ENCODE measurements around the gene BCKDHB. TPM values are rescaled to one million over a fixed set of nuclear protein-coding genes. Genes with fewer than 3 reads are reported as not detected.

The BCKDHB gene
- total RNA-seq, 1 donor from 2014 or later: 14.3 TPM

DNA sequence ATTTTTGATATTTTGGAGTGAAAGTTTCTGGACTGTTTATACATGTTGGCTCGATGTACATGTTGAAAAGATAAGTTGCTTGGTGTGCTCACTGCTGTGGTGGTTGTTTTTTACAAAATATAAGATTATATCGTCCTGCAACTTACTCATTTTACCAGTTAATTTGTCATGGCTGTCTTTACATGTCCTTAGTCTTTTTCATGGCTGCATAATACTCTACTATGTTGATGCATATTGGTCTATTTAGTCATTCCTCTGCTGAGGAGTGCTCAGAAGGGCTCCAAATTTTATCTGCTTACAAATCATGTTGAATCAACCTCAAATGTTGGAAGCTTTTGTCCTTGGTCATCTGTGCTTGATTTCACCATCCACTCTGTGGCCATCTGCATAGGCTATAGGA, 164.6 kb downstream of the BCKDHB start:
- H3K9me3 ChIP-seq: no peaks in the 10 kb centered on the region
- no peaks in the 10 kb centered on the region for H3K36me3 ChIP-seq
- no peak for DNase-seq (ENCODE audit: low spot score in 2 of 2)
- H3K4me3 ChIP-seq: no peak overlapping the region
- intact Hi-C loops (cut with DNase I): no loop called here
- H3K4me1 ChIP-seq: no peaks in the 10 kb centered on the region
- H3K27ac ChIP-seq: no peak overlapping the region
- no peak for TF ChIP-seq CTCF (IDR thresholded peaks at IDR 0.05)
- H3K27me3 ChIP-seq: no peaks in the 10 kb centered on the region

GRCh38 chr6:80272988-80273387, 166.5 kb downstream of the BCKDHB start:
- intact Hi-C loops (cut with DNase I): no loop called here
- no peak for TF ChIP-seq CTCF (IDR thresholded peaks at IDR 0.05)
- H3K27me3 ChIP-seq: no peaks in the 10 kb centered on the region
- no peak overlapping the region for H3K27ac ChIP-seq
- H3K36me3 ChIP-seq: no peaks in the 10 kb centered on the region
- no peaks in the 10 kb centered on the region for H3K9me3 ChIP-seq
- no peak overlapping the region for H3K4me3 ChIP-seq
- no peak for DNase-seq (ENCODE audit: low spot score in 2 of 2)
- H3K4me1 ChIP-seq: no peaks in the 10 kb centered on the region

- H3K9me3 ChIP-seq: no peaks in the 10 kb centered on the region
- H3K36me3 ChIP-seq: no peaks in the 10 kb centered on the region
- no peaks in the 10 kb centered on the region for H3K27me3 ChIP-seq
- no peak overlapping the region for H3K27ac ChIP-seq
- no peak for DNase-seq (ENCODE audit: low spot score in 2 of 2)
- intact Hi-C loops (cut with DNase I): no loop called here
- no peaks in the 10 kb centered on the region for H3K4me1 ChIP-seq
- no peak overlapping the region for H3K4me3 ChIP-seq
- no peak for TF ChIP-seq CTCF (IDR thresholded peaks at IDR 0.05)
Measured at GRCh38 chr6:80276861-80277260, 170.4 kb downstream of the BCKDHB start.

DNA sequence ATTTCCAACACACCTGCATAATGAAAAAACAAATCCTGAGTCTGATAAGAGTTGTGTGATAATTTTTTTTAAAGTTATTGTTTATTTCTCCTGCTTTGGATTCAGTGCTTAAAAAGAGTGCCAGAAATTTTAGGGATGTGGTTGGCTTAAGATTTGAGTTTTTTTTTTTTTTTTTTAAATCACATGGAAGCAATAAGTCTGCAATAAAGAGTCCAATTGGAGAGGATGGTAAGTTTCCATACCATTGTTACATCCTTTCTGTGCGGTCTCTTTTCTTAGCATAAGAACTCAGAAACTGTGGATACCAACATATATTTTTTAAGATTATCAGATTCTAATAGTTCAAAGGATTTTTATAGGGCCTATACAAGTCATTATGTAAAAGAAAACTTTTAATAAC, 171.0 kb downstream of the BCKDHB start:
- Histone ChIP-seq H3K27ac (no peak overlapping the region), H3K4me3 (no peak overlapping the region), H3K4me1 (no peaks in the 10 kb centered on the region), H3K9me3 (no peaks in the 10 kb centered on the region), H3K36me3 (no peaks in the 10 kb centered on the region), H3K27me3 (no peaks in the 10 kb centered on the region)
- DNase-seq (ENCODE audit: low spot score in 2 of 2): no peak
- intact Hi-C loops (cut with DNase I): no loop called here
- TF ChIP-seq CTCF (IDR thresholded peaks at IDR 0.05): no peak

DNA sequence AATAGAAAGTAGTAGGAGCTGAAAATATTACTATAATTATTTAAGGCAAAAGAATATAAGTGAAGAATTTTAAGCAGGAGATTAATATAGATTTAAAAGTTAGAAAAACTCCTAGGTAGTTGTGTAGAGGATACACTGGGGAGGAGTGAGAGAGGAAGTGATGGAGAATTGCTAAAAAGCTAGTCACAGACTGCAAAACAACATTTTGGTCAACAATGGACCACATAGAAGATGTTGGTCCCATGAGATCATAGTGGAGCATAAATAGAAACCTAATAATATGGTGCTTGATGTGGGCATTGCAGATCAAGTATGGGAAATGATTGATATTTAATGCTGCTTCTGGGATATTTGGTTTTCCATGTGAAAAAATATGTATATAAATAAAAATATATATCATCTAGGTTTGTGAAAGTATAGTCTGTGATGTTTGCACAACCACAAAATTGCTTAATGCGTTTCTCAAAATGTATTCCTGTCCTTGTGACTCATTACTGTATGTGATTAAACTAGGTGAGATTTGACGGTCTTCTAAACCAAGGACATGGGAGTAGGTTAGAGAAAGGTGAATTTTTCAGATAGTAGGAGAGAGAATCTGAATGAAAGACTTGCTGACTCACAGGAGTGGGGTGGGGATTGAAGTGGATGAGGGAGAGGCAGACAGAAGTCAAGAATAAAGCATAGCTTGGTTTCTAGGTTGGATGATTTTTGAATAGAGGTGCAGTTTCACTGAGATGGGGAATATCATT, 174.0 kb downstream of the BCKDHB start:
- no peaks in the 10 kb centered on the region for H3K36me3 ChIP-seq
- no peaks in the 10 kb centered on the region for H3K9me3 ChIP-seq
- TF ChIP-seq CTCF (IDR thresholded peaks at IDR 0.05): no peak
- H3K27me3 ChIP-seq: no peaks in the 10 kb centered on the region
- H3K27ac ChIP-seq: no peak overlapping the region
- intact Hi-C loops (cut with DNase I): no loop called here
- no peaks in the 10 kb centered on the region for H3K4me1 ChIP-seq
- H3K4me3 ChIP-seq: no peak overlapping the region
- no peak for DNase-seq (ENCODE audit: low spot score in 2 of 2)

All from ascending aorta (tissue), 2 donors.